Measurements from ENCODE around the gene ZNF674. TPM values are rescaled to one million over a fixed set of nuclear protein-coding genes. Genes with fewer than 3 reads are reported as not detected.
"Not testable (repeated sequence)": the region's sequence is repeated elsewhere in the genome, so short reads cannot be mapped to it uniquely, and the experiment has no call there.

The ZNF674 gene
- total RNA-seq, 2 experiments from 2014 or later = 2.8 to 6.5 TPM

- Mint-ChIP-seq H3K4me1 (no peaks in the 10 kb centered on the region), H3K27me3 (no peaks in the 10 kb centered on the region), H3K36me3 (peaks cover 6% of the 10 kb centered on the region), H3K9me3 (ENCODE audit: low read depth) (no peaks in the 10 kb centered on the region), H3K4me3 (no peak overlapping the region), H3K27ac (no peak overlapping the region)
- DNase-seq = no peak
- CTCF ChIA-PET = interaction anchor here (0.7 to 1.3 kb wide), 7 partner anchors 12 to 241 kb away, joined by 3 to 4 read pairs (median 3); no protein-coding TSS in a partner anchor
- ATAC-seq = no peak
Measured at GRCh38 chrX:46554942-46555341, 9.7 kb upstream of the ZNF674 start.

- Mint-ChIP-seq H3K27me3 (no peaks in the 10 kb centered on the region), H3K27ac (no peak overlapping the region), H3K4me3 (no peak overlapping the region), H3K9me3 (ENCODE audit: low read depth) (no peaks in the 10 kb centered on the region), H3K36me3 (peaks cover 7% of the 10 kb centered on the region), H3K4me1 (peaks cover 2% of the 10 kb centered on the region)
- DNase-seq (no peak), ATAC-seq (no peak)
- CTCF ChIA-PET = no interaction called here
Measured at GRCh38 chrX:46553935-46554334, 8.7 kb upstream of the ZNF674 start.

- CTCF ChIA-PET = interaction anchor here (0.9 kb wide), 1 partner anchor 91 kb away, joined by 3 read pairs; no protein-coding TSS in a partner anchor
- no peak overlapping the region for H3K4me3 Mint-ChIP-seq
- H3K4me1 Mint-ChIP-seq = peaks cover 14% of the 10 kb centered on the region
- DNase-seq (no peak), ATAC-seq (no peak)
- no peaks in the 10 kb centered on the region for H3K9me3 Mint-ChIP-seq (ENCODE audit: low read depth)
- no peak overlapping the region for H3K27ac Mint-ChIP-seq
- H3K27me3 Mint-ChIP-seq = no peaks in the 10 kb centered on the region
- peaks cover 17% of the 10 kb centered on the region for H3K36me3 Mint-ChIP-seq
Measured at GRCh38 chrX:46551494-46552128, 6.4 kb upstream of the ZNF674 start.

GRCh38 chrX:46549914-46550313 lies 4.7 kb upstream of the ZNF674 start:
- Mint-ChIP-seq H3K27ac (no peak overlapping the region), H3K36me3 (peaks cover 17% of the 10 kb centered on the region), H3K4me1 (peaks cover 21% of the 10 kb centered on the region), H3K4me3 (no peak overlapping the region), H3K9me3 (ENCODE audit: low read depth) (no peaks in the 10 kb centered on the region), H3K27me3 (no peaks in the 10 kb centered on the region)
- no peak for DNase-seq
- CTCF ChIA-PET = no interaction called here
- ATAC-seq = no peak

- DNase-seq (no peak), ATAC-seq (no peak)
- H3K27me3 Mint-ChIP-seq = no peaks in the 10 kb centered on the region
- CTCF ChIA-PET = no interaction called here
- H3K27ac Mint-ChIP-seq = no peak overlapping the region
- H3K4me1 Mint-ChIP-seq = peaks cover 34% of the 10 kb centered on the region
- peaks cover 16% of the 10 kb centered on the region for H3K36me3 Mint-ChIP-seq
- no peak overlapping the region for H3K4me3 Mint-ChIP-seq
- no peaks in the 10 kb centered on the region for H3K9me3 Mint-ChIP-seq (ENCODE audit: low read depth)
Measured at GRCh38 chrX:46547857-46548256, 2.6 kb upstream of the ZNF674 start.

GRCh38 chrX:46544527-46544926 lies 694 bp downstream of the ZNF674 start:
- Mint-ChIP-seq H3K4me1 (peaks cover 34% of the 10 kb centered on the region), H3K27ac (peak overlapping the region; percentile 93), H3K36me3 (peaks cover 14% of the 10 kb centered on the region), H3K4me3 (peak overlapping the region; percentile 86)
- ATAC-seq; H3K27me3 Mint-ChIP-seq; H3K9me3 Mint-ChIP-seq (ENCODE audit: low read depth); DNase-seq: not testable (repeated sequence)
- CTCF ChIA-PET = interaction anchor here (0.7 to 1.0 kb wide), 3 partner anchors 28 to 1029 kb away, joined by 3 to 4 read pairs (median 3); no protein-coding TSS in a partner anchor

- Mint-ChIP-seq H3K36me3 (peaks cover 10% of the 10 kb centered on the region), H3K9me3 (ENCODE audit: low read depth) (no peaks in the 10 kb centered on the region), H3K27ac (no peak overlapping the region), H3K4me3 (no peak overlapping the region), H3K4me1 (peaks cover 30% of the 10 kb centered on the region), H3K27me3 (no peaks in the 10 kb centered on the region)
- ATAC-seq (no peak), DNase-seq (no peak)
- CTCF ChIA-PET = no interaction called here
Measured at GRCh38 chrX:46543441-46543840, 1.8 kb downstream of the ZNF674 start.

- Mint-ChIP-seq H3K4me3 (no peak overlapping the region), H3K9me3 (ENCODE audit: low read depth) (no peaks in the 10 kb centered on the region), H3K27me3 (no peaks in the 10 kb centered on the region), H3K27ac (no peak overlapping the region), H3K4me1 (peaks cover 5% of the 10 kb centered on the region), H3K36me3 (peaks cover 12% of the 10 kb centered on the region)
- ATAC-seq (no peak), DNase-seq (no peak)
- CTCF ChIA-PET = no interaction called here
Measured at GRCh38 chrX:46531442-46531841, 13.8 kb downstream of the ZNF674 start.

- H3K9me3 Mint-ChIP-seq (ENCODE audit: low read depth); CTCF ChIA-PET; ATAC-seq; H3K27ac Mint-ChIP-seq; DNase-seq; H3K27me3 Mint-ChIP-seq; H3K4me3 Mint-ChIP-seq; H3K4me1 Mint-ChIP-seq: not testable (repeated sequence)
- H3K36me3 Mint-ChIP-seq = peaks cover 13% of the 10 kb centered on the region
Measured at GRCh38 chrX:46530404-46530908, 14.8 kb downstream of the ZNF674 start.

- H3K27ac Mint-ChIP-seq; CTCF ChIA-PET; ATAC-seq; H3K27me3 Mint-ChIP-seq; H3K4me3 Mint-ChIP-seq; H3K4me1 Mint-ChIP-seq; DNase-seq; H3K9me3 Mint-ChIP-seq (ENCODE audit: low read depth): not testable (repeated sequence)
- H3K36me3 Mint-ChIP-seq = peaks cover 13% of the 10 kb centered on the region
Measured at GRCh38 chrX:46529740-46530403, 15.3 kb downstream of the ZNF674 start.

GRCh38 chrX:46528640-46529039 lies 16.6 kb downstream of the ZNF674 start:
- H3K4me3 Mint-ChIP-seq; H3K4me1 Mint-ChIP-seq; H3K27ac Mint-ChIP-seq; H3K9me3 Mint-ChIP-seq (ENCODE audit: low read depth); DNase-seq; H3K27me3 Mint-ChIP-seq; CTCF ChIA-PET; ATAC-seq: not testable (repeated sequence)
- H3K36me3 Mint-ChIP-seq = peaks cover 11% of the 10 kb centered on the region

- CTCF ChIA-PET = no interaction called here
- Mint-ChIP-seq H3K9me3 (ENCODE audit: low read depth) (peaks cover 11% of the 10 kb centered on the region), H3K4me3 (no peak overlapping the region), H3K27me3 (no peaks in the 10 kb centered on the region), H3K27ac (no peak overlapping the region), H3K4me1 (no peaks in the 10 kb centered on the region), H3K36me3 (peaks cover 37% of the 10 kb centered on the region)
- DNase-seq (no peak), ATAC-seq (no peak)
Measured at GRCh38 chrX:46506076-46506475, 39.1 kb downstream of the ZNF674 start.

- Mint-ChIP-seq H3K4me3 (no peak overlapping the region), H3K27ac (no peak overlapping the region), H3K4me1 (no peaks in the 10 kb centered on the region), H3K9me3 (ENCODE audit: low read depth) (peaks cover 19% of the 10 kb centered on the region), H3K36me3 (peaks cover 44% of the 10 kb centered on the region), H3K27me3 (no peaks in the 10 kb centered on the region)
- DNase-seq (no peak), ATAC-seq (no peak)
- CTCF ChIA-PET = no interaction called here
Measured at GRCh38 chrX:46502848-46503247, 42.4 kb downstream of the ZNF674 start.

GRCh38 chrX:46500054-46500453 lies 45.2 kb downstream of the ZNF674 start:
- Mint-ChIP-seq H3K4me3 (no peak overlapping the region), H3K4me1 (no peaks in the 10 kb centered on the region), H3K36me3 (peaks cover 49% of the 10 kb centered on the region), H3K9me3 (ENCODE audit: low read depth) (peaks cover 17% of the 10 kb centered on the region), H3K27ac (no peak overlapping the region), H3K27me3 (no peaks in the 10 kb centered on the region)
- CTCF ChIA-PET = no interaction called here
- ATAC-seq (no peak), DNase-seq (no peak)
